A673 (cell line): Measurements from ENCODE around the gene ZNF146.
"Not testable (repeated sequence)": the region's sequence is repeated elsewhere in the genome, so short reads cannot be mapped to it uniquely, and the experiment has no call there.

Experiments
- EZH2 ChIP-seq: fragments of 200-600 bp; sonication (generic); IDR thresholded peaks from 2 replicates; pipeline ENCODE4 v1.6.1; 2017; ENCODE audit warnings: borderline replicate concordance, low read depth, mild to moderate bottlenecking, mixed read lengths, antibody characterized with exemption, low read length; ENCODE audit not compliant: poor library complexity, severe bottlenecking
- TF ChIP-seq, protein P1 (sequence below): fragments of 300-800, 200-600 bp; sonication (generic); conservative IDR thresholded peaks from 2 replicates; pipeline ENCODE4 v1.5.1; 2017; ENCODE audit warnings: low read depth, mild to moderate bottlenecking, antibody characterized with exemption, low read length, moderate library complexity, mixed read lengths

DNA sequence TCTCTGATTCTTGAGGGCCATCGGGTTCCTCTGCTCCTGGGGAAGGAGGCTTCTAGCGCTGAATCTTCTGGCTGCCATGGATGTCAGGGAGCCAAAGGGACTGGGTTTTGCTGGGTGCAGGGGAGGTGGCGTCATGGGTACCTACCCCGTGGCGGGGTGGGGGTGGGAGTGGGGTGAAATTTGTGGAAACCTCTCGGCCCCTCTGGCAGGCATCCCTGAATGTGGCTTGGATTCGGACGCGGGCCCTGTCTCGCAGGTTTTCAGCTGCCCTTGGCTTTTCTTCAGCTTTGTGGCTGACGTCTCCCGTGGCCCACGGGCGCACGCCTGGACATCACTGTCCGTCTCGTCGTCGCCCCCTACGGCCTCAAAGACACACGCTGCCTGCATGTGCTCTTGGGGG, 53.2 kb downstream of the ZNF146 start:
- TF ChIP-seq, protein P1, sequence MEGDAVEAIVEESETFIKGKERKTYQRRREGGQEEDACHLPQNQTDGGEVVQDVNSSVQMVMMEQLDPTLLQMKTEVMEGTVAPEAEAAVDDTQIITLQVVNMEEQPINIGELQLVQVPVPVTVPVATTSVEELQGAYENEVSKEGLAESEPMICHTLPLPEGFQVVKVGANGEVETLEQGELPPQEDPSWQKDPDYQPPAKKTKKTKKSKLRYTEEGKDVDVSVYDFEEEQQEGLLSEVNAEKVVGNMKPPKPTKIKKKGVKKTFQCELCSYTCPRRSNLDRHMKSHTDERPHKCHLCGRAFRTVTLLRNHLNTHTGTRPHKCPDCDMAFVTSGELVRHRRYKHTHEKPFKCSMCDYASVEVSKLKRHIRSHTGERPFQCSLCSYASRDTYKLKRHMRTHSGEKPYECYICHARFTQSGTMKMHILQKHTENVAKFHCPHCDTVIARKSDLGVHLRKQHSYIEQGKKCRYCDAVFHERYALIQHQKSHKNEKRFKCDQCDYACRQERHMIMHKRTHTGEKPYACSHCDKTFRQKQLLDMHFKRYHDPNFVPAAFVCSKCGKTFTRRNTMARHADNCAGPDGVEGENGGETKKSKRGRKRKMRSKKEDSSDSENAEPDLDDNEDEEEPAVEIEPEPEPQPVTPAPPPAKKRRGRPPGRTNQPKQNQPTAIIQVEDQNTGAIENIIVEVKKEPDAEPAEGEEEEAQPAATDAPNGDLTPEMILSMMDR = not testable (repeated sequence)
- not testable (repeated sequence) for TF ChIP-seq EZH2
